HepG2 (cell line): ENCODE measurements around the gene VEGFB. TPM values are rescaled to one million over a fixed set of nuclear protein-coding genes. Genes with fewer than 3 reads are reported as not detected.

ENCODE experiments used
- FOSL2 ChIP-seq: sonication (generic); formaldehyde crosslinking; IDR thresholded peaks from 2 replicates; pipeline ENCODE4 v1.4.0; 2020; ENCODE audit warnings: missing genetic modification reagents
- FOXA3 ChIP-seq: IDR thresholded peaks from 2 replicates; pipeline ENCODE4 v1.6.1; 2016; ENCODE audit warnings: missing genetic modification reagents, missing compliant biosample characterization
- FOXC1 ChIP-seq: sonication (generic); formaldehyde crosslinking; IDR thresholded peaks from 2 replicates; pipeline ENCODE4 v1.8.0; 2022; ENCODE audit warnings: mild to moderate bottlenecking, missing genetic modification reagents, borderline replicate concordance
- HHEX ChIP-seq: IDR thresholded peaks from 2 replicates; pipeline ENCODE4 v1.6.1; 2016; ENCODE audit warnings: control low read depth
- MLLT10 ChIP-seq: sonication (generic); formaldehyde crosslinking; IDR thresholded peaks from 2 replicates; pipeline ENCODE4 v1.4.0; 2020; ENCODE audit warnings: missing genetic modification reagents
- MTA1 ChIP-seq: sonication (generic); formaldehyde crosslinking; IDR thresholded peaks from 2 replicates; pipeline ENCODE4 v1.4.0; 2020; ENCODE audit warnings: missing genetic modification reagents, mild to moderate bottlenecking, borderline replicate concordance
- MXD4 ChIP-seq: IDR thresholded peaks from 2 replicates; pipeline ENCODE4 v1.6.1; 2016; ENCODE audit warnings: mild to moderate bottlenecking, missing biosample characterization, missing genetic modification reagents
- MZF1 ChIP-seq: sonication (generic); formaldehyde crosslinking; IDR thresholded peaks from 2 replicates; pipeline ENCODE4 v1.8.1; 2023; ENCODE audit warnings: mild to moderate bottlenecking, missing genetic modification reagents, borderline replicate concordance
- NAIF1 ChIP-seq: sonication (generic); formaldehyde crosslinking; IDR thresholded peaks from 2 replicates; pipeline ENCODE4 v1.5.0; 2020; ENCODE audit warnings: mild to moderate bottlenecking, missing genetic modification reagents, borderline replicate concordance
- NFRKB ChIP-seq: fragments of 450-650 bp; IDR thresholded peaks from 2 replicates; pipeline ENCODE4 v1.6.1; 2017
- POLR2A ChIP-seq, 2 experiments: IDR thresholded peaks; 2 replicates each; pipeline ENCODE4 v1.6.1; 2011; ENCODE audit warnings: low read depth in 2 of 2, low read length in 2 of 2, mild to moderate bottlenecking in 1 of 2, moderate library complexity in 1 of 2; ENCODE audit not compliant: insufficient read depth in 1 of 2
- POLR2G ChIP-seq: fragments of 200-400 bp; formaldehyde crosslinking; IDR thresholded peaks from 2 replicates; pipeline ENCODE4 v1.6.1; 2018; ENCODE audit warnings: mild to moderate bottlenecking, low read depth, low read length, moderate library complexity
- RXRB ChIP-seq: IDR thresholded peaks from 2 replicates; pipeline ENCODE4 v1.6.1; 2016; ENCODE audit warnings: borderline replicate concordance, missing genetic modification reagents, missing compliant biosample characterization
- SETDB1 ChIP-seq: sonication (generic); formaldehyde crosslinking; IDR thresholded peaks from 2 replicates; pipeline ENCODE4 v1.5.1; 2020; ENCODE audit warnings: missing genetic modification reagents, mild to moderate bottlenecking, borderline replicate concordance
- SKI ChIP-seq: fragments of 450-650 bp; IDR thresholded peaks from one replicate; pipeline ENCODE4 v1.6.1; 2018; ENCODE audit warnings: mild to moderate bottlenecking; ENCODE audit not compliant: partially characterized antibody
- SPEN ChIP-seq: sonication (generic); formaldehyde crosslinking; IDR thresholded peaks from 2 replicates; pipeline ENCODE4 v1.5.1; 2020; ENCODE audit warnings: low read depth, mild to moderate bottlenecking, missing genetic modification reagents
- TRIM24 ChIP-seq: sonication (generic); formaldehyde crosslinking; IDR thresholded peaks from 2 replicates; pipeline ENCODE4 v1.8.0; 2022; ENCODE audit warnings: mild to moderate bottlenecking, missing genetic modification reagents
- ZBTB38 ChIP-seq: sonication (generic); formaldehyde crosslinking; IDR thresholded peaks from 2 replicates; pipeline ENCODE4 v1.5.1; 2020; ENCODE audit warnings: mild to moderate bottlenecking, missing genetic modification reagents
- ZFP36L2 ChIP-seq: sonication (generic); formaldehyde crosslinking; IDR thresholded peaks from 2 replicates; pipeline ENCODE4 v1.4.0; 2020; ENCODE audit warnings: missing genetic modification reagents
- ZFP41 ChIP-seq: sonication (generic); formaldehyde crosslinking; IDR thresholded peaks from 2 replicates; pipeline ENCODE4 v1.4.0; 2020; ENCODE audit warnings: mild to moderate bottlenecking, missing genetic modification reagents, borderline replicate concordance
- ZFY ChIP-seq: sonication (generic); formaldehyde crosslinking; IDR thresholded peaks from 2 replicates; pipeline ENCODE4 v1.4.0; 2020; ENCODE audit warnings: missing genetic modification reagents
- ZNF235 ChIP-seq: sonication (generic); formaldehyde crosslinking; IDR thresholded peaks from 2 replicates; pipeline ENCODE4 v1.8.1; 2023; ENCODE audit warnings: mild to moderate bottlenecking, missing genetic modification reagents, borderline replicate concordance
- ZNF326 ChIP-seq: sonication (generic); formaldehyde crosslinking; IDR thresholded peaks from 2 replicates; pipeline ENCODE4 v1.4.0; 2020; ENCODE audit warnings: missing genetic modification reagents, borderline replicate concordance
- ZNF331 ChIP-seq: sonication (generic); formaldehyde crosslinking; IDR thresholded peaks from 2 replicates; pipeline ENCODE4 v1.4.0; 2020; ENCODE audit warnings: missing genetic modification reagents
- ZNF556 ChIP-seq: sonication (generic); formaldehyde crosslinking; IDR thresholded peaks from 2 replicates; pipeline ENCODE4 v1.4.0; 2020; ENCODE audit warnings: mild to moderate bottlenecking, missing genetic modification reagents, borderline replicate concordance
- ZNF562 ChIP-seq: sonication (generic); formaldehyde crosslinking; IDR thresholded peaks from 2 replicates; pipeline ENCODE4 v1.8.0; 2022; ENCODE audit warnings: missing genetic modification reagents, borderline replicate concordance
- ZNF883 ChIP-seq: sonication (generic); formaldehyde crosslinking; IDR thresholded peaks from 2 replicates; pipeline ENCODE4 v1.5.1; 2020; ENCODE audit warnings: mild to moderate bottlenecking, missing genetic modification reagents; ENCODE audit errors: not compliant biosample characterization
- polyA plus RNA-seq, 8 experiments: library from polyadenylated mRNA; depleted of rRNA in 3 of 8; stranded (reverse) in 7 of 8; unstranded in 1 of 8; fragments of >200 nt; fragmentation: Illumina TruSeq in 4 of 8; extraction: Trizol in 4 of 8; gene quantifications; 2 replicates each; pipeline versions ENCODE4 v1.2.1 to v1.2.3, GENCODE V29; 2011 to 2016; ENCODE audit warnings: low read depth in 4 of 8, missing spikeins in 1 of 8, mixed read lengths in 1 of 8; ENCODE audit not compliant: insufficient read depth in 1 of 8
- total RNA-seq, 5 experiments: library from RNA; depleted of rRNA; stranded (reverse); fragments of >200 nt; fragmentation: Illumina TruSeq; extraction: Trizol; gene quantifications; 2 replicates each; pipeline ENCODE4 v1.2.3, GENCODE V29; 2016; ENCODE audit warnings: low read depth in 1 of 5
- TF ChIP-seq, protein P1 (sequence below), 2 experiments: IDR thresholded peaks; 2 replicates each; pipeline ENCODE4 v1.6.1; 2011 to 2012; ENCODE audit warnings: low read length in 2 of 2, borderline replicate concordance in 1 of 2, low read depth in 1 of 2, mild to moderate bottlenecking in 1 of 2, moderate library complexity in 1 of 2

VEGFB gene
- total and polyA plus RNA-seq, 2 of the 13 experiments (the other 11 are each of a cell fraction or from before 2014, with no cell fraction given), result 9.0 to 11.3 TPM

- TF ChIP-seq, protein P1, sequence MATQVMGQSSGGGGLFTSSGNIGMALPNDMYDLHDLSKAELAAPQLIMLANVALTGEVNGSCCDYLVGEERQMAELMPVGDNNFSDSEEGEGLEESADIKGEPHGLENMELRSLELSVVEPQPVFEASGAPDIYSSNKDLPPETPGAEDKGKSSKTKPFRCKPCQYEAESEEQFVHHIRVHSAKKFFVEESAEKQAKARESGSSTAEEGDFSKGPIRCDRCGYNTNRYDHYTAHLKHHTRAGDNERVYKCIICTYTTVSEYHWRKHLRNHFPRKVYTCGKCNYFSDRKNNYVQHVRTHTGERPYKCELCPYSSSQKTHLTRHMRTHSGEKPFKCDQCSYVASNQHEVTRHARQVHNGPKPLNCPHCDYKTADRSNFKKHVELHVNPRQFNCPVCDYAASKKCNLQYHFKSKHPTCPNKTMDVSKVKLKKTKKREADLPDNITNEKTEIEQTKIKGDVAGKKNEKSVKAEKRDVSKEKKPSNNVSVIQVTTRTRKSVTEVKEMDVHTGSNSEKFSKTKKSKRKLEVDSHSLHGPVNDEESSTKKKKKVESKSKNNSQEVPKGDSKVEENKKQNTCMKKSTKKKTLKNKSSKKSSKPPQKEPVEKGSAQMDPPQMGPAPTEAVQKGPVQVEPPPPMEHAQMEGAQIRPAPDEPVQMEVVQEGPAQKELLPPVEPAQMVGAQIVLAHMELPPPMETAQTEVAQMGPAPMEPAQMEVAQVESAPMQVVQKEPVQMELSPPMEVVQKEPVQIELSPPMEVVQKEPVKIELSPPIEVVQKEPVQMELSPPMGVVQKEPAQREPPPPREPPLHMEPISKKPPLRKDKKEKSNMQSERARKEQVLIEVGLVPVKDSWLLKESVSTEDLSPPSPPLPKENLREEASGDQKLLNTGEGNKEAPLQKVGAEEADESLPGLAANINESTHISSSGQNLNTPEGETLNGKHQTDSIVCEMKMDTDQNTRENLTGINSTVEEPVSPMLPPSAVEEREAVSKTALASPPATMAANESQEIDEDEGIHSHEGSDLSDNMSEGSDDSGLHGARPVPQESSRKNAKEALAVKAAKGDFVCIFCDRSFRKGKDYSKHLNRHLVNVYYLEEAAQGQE (IDR thresholded peaks at IDR 0.05; ENCODE audit: borderline replicate concordance in 1 of 2, low read depth in 1 of 2, low read length in 2 of 2), result no peak
- TF ChIP-seq ZFY (CRISPR knock-in tag) (no peak), ZBTB38 (CRISPR knock-in tag) (no peak), ZNF883 (CRISPR knock-in tag) (no peak), SKI (no peak), ZNF562 (no peak), FOXC1 (CRISPR knock-in tag) (no peak), HHEX (CRISPR knock-in tag) (no peak), SETDB1 (CRISPR knock-in tag) (no peak), FOXA3 (CRISPR knock-in tag) (peak; percentile 33), NAIF1 (CRISPR knock-in tag) (no peak; the same call in 1 of the 2 replicates), NFRKB (no peak), SPEN (no peak), MXD4 (CRISPR knock-in tag) (no peak; the same call in none of the 2 replicates), ZFP36L2 (CRISPR knock-in tag) (no peak), ZNF331 (CRISPR knock-in tag) (peak; percentile 44; the same call in 1 of the 2 replicates), TRIM24 (CRISPR knock-in tag) (no peak), MZF1 (no peak), ZFP41 (CRISPR knock-in tag) (no peak), ZNF235 (CRISPR knock-in tag) (no peak), FOSL2 (0 out of 2 replicates have a peak, but pooled peaks have one; percentile 15), ZNF326 (no peak), MLLT10 (CRISPR knock-in tag) (no peak), POLR2A (IDR thresholded peaks at IDR 0.05; ENCODE audit: insufficient read depth in 1 of 2, low read depth in 2 of 2, low read length in 2 of 2) (peak in 1 of 2 experiments; percentile 82; a peak in 2 of 4 replicates), RXRB (CRISPR knock-in tag) (peak; percentile 60), ZNF556 (no peak), POLR2G (no peak), MTA1 (no peak)
These were observed 48.5 kb upstream of the VEGFB start, which contains the start of gene STIP1 (continued) for GRCh38 chr11:64185693-64186491.
